GM10248 (cell line): ENCODE results near the gene RAB3GAP2.

Experiments used
- CTCF ChIA-PET: fragments of 300-600 bp; sonication (Branson Sonifier 250); formaldehyde crosslinking; extraction: SDS; loops from one replicate; lab custom pipeline; 2021; ENCODE audit warnings: antibody characterized with exemption; lab: Yijun Ruan, JAX
- POLR2A ChIA-PET: fragments of 350-650 bp; sonication (Branson Sonifier 250); formaldehyde crosslinking; extraction: SDS; loops from one replicate; lab custom pipeline; 2020; ENCODE audit warnings: antibody characterized with exemption; lab: Yijun Ruan, JAX
- DNase-seq: peaks from one replicate; pipeline ENCODE4 v3.0.0; 2012; ENCODE audit errors: extremely low spot score
- TF ChIP-seq, protein P1 (sequence below): IDR thresholded peaks from 2 replicates; pipeline ENCODE4 v1.5.1; 2012; ENCODE audit warnings: mild to moderate bottlenecking, low read depth; ENCODE audit errors: extremely low read depth, missing control alignments, control extremely low read depth

Gene RAB3GAP2

DNA sequence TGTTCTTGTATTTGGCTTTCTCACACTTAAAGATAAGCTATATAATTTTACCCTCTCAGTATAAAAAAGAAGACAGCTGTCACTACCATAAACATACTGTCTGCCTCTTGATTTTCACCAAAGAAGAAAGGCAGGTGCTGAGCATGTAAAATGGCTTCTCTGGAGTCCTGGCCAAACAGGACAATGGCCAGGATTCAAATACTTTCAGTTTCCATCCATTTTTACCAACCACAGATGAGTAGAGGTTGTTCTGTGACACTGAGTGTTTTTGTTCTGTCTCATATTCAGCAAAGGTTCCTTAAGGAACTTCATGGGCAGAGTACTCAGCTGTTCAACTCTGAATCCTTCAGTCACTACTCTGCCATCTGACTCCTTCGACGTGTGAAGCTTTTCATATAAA, 29.4 kb upstream of the RAB3GAP2 start:
- POLR2A ChIA-PET, result no interaction called here
- DNase-seq, result no peak
- TF ChIP-seq, protein P1, sequence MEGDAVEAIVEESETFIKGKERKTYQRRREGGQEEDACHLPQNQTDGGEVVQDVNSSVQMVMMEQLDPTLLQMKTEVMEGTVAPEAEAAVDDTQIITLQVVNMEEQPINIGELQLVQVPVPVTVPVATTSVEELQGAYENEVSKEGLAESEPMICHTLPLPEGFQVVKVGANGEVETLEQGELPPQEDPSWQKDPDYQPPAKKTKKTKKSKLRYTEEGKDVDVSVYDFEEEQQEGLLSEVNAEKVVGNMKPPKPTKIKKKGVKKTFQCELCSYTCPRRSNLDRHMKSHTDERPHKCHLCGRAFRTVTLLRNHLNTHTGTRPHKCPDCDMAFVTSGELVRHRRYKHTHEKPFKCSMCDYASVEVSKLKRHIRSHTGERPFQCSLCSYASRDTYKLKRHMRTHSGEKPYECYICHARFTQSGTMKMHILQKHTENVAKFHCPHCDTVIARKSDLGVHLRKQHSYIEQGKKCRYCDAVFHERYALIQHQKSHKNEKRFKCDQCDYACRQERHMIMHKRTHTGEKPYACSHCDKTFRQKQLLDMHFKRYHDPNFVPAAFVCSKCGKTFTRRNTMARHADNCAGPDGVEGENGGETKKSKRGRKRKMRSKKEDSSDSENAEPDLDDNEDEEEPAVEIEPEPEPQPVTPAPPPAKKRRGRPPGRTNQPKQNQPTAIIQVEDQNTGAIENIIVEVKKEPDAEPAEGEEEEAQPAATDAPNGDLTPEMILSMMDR, result no peak
- CTCF ChIA-PET, result interaction anchor here (0.6 to 2.7 kb wide), 5 partner anchors 8 to 429 kb away, joined by 3 to 8 read pairs (median 3); no protein-coding TSS in a partner anchor

DNA sequence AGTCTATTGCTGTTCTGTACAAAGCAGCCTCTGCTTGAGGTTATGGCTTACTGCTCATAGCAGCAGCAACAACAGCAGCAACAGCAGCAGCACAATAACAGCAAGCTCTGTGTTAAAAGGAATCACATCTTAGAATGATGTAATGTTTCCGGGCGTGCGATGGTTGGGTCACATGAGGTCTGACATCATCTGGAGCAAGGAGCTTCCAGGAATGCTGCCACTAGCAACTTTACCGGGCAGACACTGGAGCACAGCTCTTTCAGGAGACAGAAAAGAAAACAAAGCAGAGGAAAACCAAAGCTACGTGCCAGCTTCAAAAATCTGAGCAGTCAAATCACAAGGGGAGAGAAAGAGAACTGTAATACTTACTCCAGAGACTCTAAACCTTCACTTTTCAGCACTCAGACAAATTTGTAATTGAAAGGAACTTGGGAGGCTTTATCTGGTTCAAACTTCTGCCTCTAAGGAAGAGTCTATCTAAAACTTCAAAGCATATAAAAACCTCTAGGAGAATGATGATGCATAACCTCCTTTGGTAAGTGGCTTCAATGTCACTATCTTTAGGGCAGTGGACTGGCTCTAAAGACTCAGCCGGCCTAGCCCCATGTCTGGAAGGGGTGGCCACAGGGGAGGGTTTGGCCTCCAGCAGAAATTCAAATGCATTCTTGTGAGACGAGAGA, 28.3 kb upstream of the RAB3GAP2 start:
- no peak for DNase-seq
- TF ChIP-seq, protein P1, result no peak
- ChIA-PET POLR2A (no interaction called here), CTCF (interaction anchor here (0.9 to 9.4 kb wide), 2 partner anchors 10 to 17 kb away, joined by 3 to 140 read pairs; no protein-coding TSS in a partner anchor)

DNA sequence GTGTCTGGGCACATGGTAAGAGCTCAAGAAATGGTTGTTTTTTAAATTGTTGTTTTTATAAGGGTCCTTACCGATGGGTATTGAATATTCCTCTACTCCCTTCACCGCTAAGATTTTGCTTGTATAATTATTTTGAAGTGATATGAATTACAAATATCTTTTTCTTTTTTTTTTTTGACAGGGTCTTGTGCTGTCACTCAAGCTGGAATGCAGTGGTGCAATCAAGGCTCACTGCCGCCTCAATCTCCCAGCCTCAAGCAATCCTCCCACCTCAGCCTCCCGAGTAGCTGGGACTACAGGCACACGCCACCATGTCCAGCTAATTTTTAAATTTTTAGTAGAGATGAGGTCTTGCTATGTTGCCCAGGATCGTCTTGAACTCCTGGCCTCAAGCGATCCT, 27.1 kb upstream of the RAB3GAP2 start:
- ChIA-PET CTCF (interaction anchor here (0.7 to 9.4 kb wide), 3 partner anchors 15 to 16 kb away, joined by 3 to 140 read pairs (median 3); no protein-coding TSS in a partner anchor), POLR2A (interaction anchor here (0.7 kb wide), 1 partner anchor 1474 kb away, joined by 3 read pairs; no protein-coding TSS in a partner anchor)

DNA sequence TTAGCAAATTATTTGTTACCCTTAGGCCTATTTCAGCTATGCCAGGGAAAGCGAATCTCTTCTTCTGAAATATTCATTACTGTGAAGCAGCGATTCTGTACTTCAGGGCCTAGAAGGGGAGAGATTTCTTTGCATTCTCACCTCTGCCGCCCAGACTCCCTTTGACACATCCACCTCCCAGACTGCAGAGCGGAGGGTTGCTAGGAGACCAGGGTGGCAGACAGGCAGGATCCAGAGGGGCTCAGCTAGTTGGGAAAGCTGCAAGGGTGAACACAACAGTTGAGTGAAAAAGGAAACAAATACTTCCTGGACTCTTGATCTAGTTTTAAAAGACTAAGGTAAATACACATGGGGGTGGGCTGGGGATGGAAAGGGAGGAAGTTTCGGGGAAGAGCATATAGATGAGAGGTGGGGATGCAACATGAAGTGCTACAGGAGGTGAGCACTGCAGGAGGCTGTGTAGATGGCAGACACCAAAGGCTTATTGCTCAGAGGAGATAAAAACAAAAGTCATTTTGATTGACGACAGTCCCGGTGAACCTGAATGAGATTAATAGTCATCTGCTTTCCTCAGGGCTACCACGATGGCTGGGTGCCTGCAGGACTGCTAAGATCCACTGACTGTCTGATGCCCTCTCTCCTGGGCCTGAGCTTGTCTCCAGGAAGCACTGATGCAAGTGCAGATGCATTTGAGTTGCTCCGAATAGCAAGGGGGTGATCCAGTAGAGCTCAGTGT, 26.4 kb upstream of the RAB3GAP2 start:
- ChIA-PET CTCF (interaction anchor here (1.1 to 9.4 kb wide), 5 partner anchors 15 to 477 kb away, joined by 3 to 140 read pairs (median 4); no protein-coding TSS in a partner anchor), POLR2A (interaction anchor here (0.7 kb wide), 1 partner anchor 1475 kb away, joined by 3 read pairs; no protein-coding TSS in a partner anchor)
- DNase-seq, result no peak
- TF ChIP-seq, protein P1, result no peak

More for the DNA sequence above, 27.1 kb upstream of the RAB3GAP2 start:
- no peak for DNase-seq
- TF ChIP-seq, protein P1, result no peak

DNA sequence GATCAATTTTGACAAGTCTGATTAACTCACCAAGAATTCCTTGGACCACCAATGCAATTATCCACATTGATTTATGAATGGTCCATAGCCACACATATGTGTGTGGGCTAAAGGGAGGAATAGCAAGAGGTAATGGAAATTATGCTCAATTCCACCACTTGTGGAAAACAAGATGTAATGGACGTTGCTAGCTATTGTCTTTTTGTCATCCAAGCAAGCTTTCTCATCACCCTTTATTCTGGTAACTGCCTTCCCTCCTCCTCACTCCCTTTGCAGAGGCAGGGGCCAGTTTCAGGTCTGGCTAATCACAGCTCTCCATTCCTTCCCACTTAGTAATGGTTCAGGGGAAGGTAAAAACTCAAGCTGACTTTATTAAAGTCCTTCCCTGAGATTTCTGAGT, 24.7 kb upstream of the RAB3GAP2 start:
- TF ChIP-seq, protein P1, result no peak
- CTCF ChIA-PET, result interaction anchor here (0.9 to 9.4 kb wide), 19 partner anchors 9 to 491 kb away, joined by 3 to 140 read pairs (median 5); no protein-coding TSS in a partner anchor
- DNase-seq, result no peak
- POLR2A ChIA-PET, result no interaction called here

DNA sequence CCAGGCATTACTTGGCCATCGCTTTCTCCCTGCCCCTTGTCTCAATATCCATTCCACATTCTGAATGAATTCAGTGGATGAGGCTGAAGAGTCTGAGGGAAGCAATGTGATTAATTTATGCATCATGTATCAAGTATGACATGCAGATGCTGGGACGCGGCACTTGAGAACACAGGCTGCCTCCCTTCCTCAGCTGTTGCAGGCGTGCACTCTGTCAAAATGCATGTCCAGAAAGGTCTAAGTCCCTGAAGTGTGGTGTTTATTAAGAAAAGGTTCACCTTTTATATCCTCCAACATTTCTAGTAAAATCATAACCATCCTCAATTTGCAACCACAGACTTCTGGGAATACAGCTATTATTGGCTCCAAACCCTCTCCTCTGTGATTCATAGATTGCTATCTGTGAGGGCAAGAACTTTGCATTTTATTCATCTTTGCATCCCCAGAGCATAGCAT, 22.6 kb upstream of the RAB3GAP2 start:
- ChIA-PET POLR2A (no interaction called here), CTCF (interaction anchor here (0.7 to 9.4 kb wide), 10 partner anchors 8 to 408 kb away, joined by 3 to 140 read pairs (median 4); no protein-coding TSS in a partner anchor)

More for the DNA sequence above, 22.6 kb upstream of the RAB3GAP2 start:
- TF ChIP-seq, protein P1, result no peak
- no peak for DNase-seq
